ENCODE results near the gene PLIN4. TPM values are rescaled to one million over a fixed set of nuclear protein-coding genes. Genes with fewer than 3 reads are reported as not detected.

Gene PLIN4
- total and polyA plus RNA-seq, 9 of the 15 experiments (the other 6 are each of a cell fraction or from before 2014, with no cell fraction given) = 0.04 to 0.16 (median 0.07) TPM; not detected in 3

DNA sequence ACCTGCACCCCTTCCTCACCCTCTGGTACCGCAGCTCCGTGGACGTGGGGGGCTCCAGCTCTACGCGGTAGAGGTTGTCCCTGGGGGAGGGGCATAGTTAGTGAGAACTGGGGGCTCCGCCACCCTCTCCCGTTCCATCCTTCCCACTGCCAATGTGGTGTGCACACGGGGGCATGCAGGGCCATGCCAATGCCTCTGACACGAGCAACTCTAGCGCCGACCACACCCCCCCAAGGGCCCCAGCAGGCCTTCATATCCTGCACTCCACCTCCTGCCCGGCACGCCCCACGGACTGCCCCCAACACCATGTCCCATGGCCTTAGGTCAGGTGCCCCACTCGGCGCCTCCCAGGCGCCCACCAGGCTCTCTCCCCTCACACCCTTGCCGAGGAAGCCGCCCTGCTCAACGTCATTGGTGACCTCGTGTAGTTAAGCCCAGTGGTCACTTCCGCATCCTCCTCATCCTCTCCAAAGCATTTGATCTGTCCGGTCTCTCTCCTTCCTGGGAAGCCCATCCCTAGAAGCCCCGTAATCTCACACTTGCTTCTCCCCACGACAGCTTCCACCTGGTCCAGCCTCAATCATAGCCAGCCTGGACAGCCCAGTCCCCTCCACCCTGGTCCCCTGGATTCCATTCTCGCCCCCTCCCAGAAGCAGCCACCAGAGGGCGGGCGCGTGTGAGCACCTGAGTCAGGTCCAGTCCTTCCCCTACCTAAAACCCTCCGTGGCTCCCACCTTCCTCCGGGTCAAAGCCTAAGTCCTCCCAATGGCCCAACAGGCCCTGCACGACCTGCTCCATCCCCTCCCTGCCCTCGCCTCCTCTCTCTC is 39.1 kb upstream of the PLIN4 start (continued):
- no peak for TF ChIP-seq SIX5 (IDR thresholded peaks at IDR 0.05; ENCODE audit: borderline replicate concordance in 1 of 2, insufficient read depth in 1 of 2, low read depth in 1 of 2, low read length in 2 of 2)
- TF ChIP-seq HINFP (tag; conservative IDR thresholded peaks at IDR 0.05; ENCODE audit: low read depth) = no peak
- TF ChIP-seq, protein P1, sequence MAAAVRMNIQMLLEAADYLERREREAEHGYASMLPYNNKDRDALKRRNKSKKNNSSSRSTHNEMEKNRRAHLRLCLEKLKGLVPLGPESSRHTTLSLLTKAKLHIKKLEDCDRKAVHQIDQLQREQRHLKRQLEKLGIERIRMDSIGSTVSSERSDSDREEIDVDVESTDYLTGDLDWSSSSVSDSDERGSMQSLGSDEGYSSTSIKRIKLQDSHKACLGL (CRISPR knock-in tag; IDR thresholded peaks at IDR 0.05; ENCODE audit: borderline replicate concordance, poor library complexity, severe bottlenecking) = no peak
- no peak for TF ChIP-seq PHTF2 (CRISPR knock-in tag; IDR thresholded peaks at IDR 0.05)
- TF ChIP-seq NR1H2 (CRISPR knock-in tag; IDR thresholded peaks at IDR 0.05) = no peak
- no peak for TF ChIP-seq BMI1 (IDR thresholded peaks at IDR 0.05; ENCODE audit: low read length)
- no peak for TF ChIP-seq ZNF316 (IDR thresholded peaks at IDR 0.05)
- TF ChIP-seq SRSF1 (IDR thresholded peaks at IDR 0.05; ENCODE audit: low read depth, low read length) = no peak
- TF ChIP-seq PHF8 (IDR thresholded peaks at IDR 0.05; ENCODE audit: borderline replicate concordance, low read length) = no peak
- no peak; the same call in 1 of the 2 replicates for TF ChIP-seq ETS1 (conservative IDR thresholded peaks at IDR 0.05; ENCODE audit: control insufficient read depth, low read depth, low read length)
- no peak for TF ChIP-seq MTA2 (IDR thresholded peaks at IDR 0.05; ENCODE audit: low read depth)
- TF ChIP-seq, protein P2, sequence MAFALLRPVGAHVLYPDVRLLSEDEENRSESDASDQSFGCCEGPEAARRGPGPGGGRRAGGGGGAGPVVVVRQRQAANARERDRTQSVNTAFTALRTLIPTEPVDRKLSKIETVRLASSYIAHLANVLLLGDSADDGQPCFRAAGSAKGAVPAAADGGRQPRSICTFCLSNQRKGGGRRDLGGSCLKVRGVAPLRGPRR (CRISPR knock-in tag; IDR thresholded peaks at IDR 0.05) = no peak
- no peak for TF ChIP-seq CBX8 (IDR thresholded peaks at IDR 0.05; ENCODE audit: borderline replicate concordance, extremely low read depth, low read depth, low read length, poor library complexity, severe bottlenecking)
- no peak for TF ChIP-seq ZNF12 (CRISPR knock-in tag; IDR thresholded peaks at IDR 0.05)
- 0 out of 2 replicates have a peak, but pooled peaks have one; percentile 55 for TF ChIP-seq FOXP1 (CRISPR knock-in tag; IDR thresholded peaks at IDR 0.05)
- TF ChIP-seq PRMT5 (CRISPR knock-in tag; IDR thresholded peaks at IDR 0.05) = no peak
- TF ChIP-seq POLR2H (tag; IDR thresholded peaks at IDR 0.05; ENCODE audit: low read depth) = no peak
- TF ChIP-seq SREBF2 (CRISPR knock-in tag; IDR thresholded peaks at IDR 0.05) = no peak
- no peak for TF ChIP-seq ELF4 (CRISPR knock-in tag; IDR thresholded peaks at IDR 0.05)
- TF ChIP-seq, protein P3, sequence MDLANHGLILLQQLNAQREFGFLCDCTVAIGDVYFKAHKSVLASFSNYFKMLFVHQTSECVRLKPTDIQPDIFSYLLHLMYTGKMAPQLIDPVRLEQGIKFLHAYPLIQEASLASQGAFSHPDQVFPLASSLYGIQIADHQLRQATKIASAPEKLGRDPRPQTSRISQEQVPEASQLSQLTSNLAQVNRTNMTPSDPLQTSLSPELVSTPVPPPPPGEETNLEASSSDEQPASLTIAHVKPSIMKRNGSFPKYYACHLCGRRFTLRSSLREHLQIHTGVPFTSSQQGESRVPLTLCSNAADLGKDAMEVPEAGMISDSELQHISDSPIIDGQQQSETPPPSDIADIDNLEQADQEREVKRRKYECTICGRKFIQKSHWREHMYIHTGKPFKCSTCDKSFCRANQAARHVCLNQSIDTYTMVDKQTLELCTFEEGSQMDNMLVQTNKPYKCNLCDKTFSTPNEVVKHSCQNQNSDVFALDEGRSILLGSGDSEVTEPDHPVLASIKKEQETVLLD (IDR thresholded peaks at IDR 0.05) = no peak

Data from K562 (cell line).